B cell (primary cell): ENCODE measurements around the gene ST6GALNAC3. TPM values are rescaled to one million over a fixed set of nuclear protein-coding genes. Genes with fewer than 3 reads are reported as not detected.

ENCODE experiments used
- ATAC-seq: fragments of 200-7000 bp; cut with Tn5 transposase; one replicate; pipeline ENCODE4 v1.10.0; 2021; ENCODE audit warnings: low read depth, mild to moderate bottlenecking, moderate number of reproducible peaks, moderate library complexity
- CTCF ChIA-PET: fragments of 350-600 bp; sonication (Branson Sonifier 250); formaldehyde crosslinking; loops from one replicate; lab custom pipeline; 2021; ENCODE audit warnings: antibody characterized with exemption, inconsistent platforms; lab: Charles Lee
- POLR2A ChIA-PET: fragments of 350-600 bp; sonication (Branson Sonifier 250); formaldehyde crosslinking; loops from one replicate; lab custom pipeline; 2021; ENCODE audit warnings: antibody characterized with exemption; lab: Charles Lee
- DNase-seq: peaks from one replicate; pipeline ENCODE4 v3.0.0; 2013
- H2AFZ ChIP-seq: 2 replicates; pipeline ENCODE4 v1.6.1; 2012; ENCODE audit warnings: mild to moderate bottlenecking, low read depth, low read length; ENCODE audit not compliant: insufficient read depth, poor library complexity, severe bottlenecking
- H3K27ac ChIP-seq, 2 donors: 1 replicate in 1 of 2; 2 replicates in 1 of 2; pipeline ENCODE4 v1.5.1; 2012 to 2013; ENCODE audit warnings: low read length in 2 of 2, mild to moderate bottlenecking in 2 of 2, moderate library complexity in 1 of 2
- H3K27me3 ChIP-seq, 4 experiments: fragments of 200-600 bp in 1 of 4; sonication (generic) in 1 of 4; replicated peaks in 1 of 4; 1 replicate in 2 of 4; 2 replicates in 2 of 4; pipeline versions ENCODE4 v1.6.1 to v1.7.0; 2013 to 2016; ENCODE audit warnings: low read length in 3 of 4, mild to moderate bottlenecking in 2 of 4, mixed read lengths in 1 of 4, moderate library complexity in 1 of 4; ENCODE audit not compliant: insufficient read depth in 4 of 4, control insufficient read depth in 3 of 4; ENCODE audit errors: control extremely low read depth in 1 of 4
- H3K36me3 ChIP-seq, 2 experiments: replicated peaks in 1 of 2; 1 replicate in 1 of 2; 2 replicates in 1 of 2; pipeline versions ENCODE4 v1.6.1 to v1.7.1; 2013; ENCODE audit warnings: low read length in 1 of 2; ENCODE audit not compliant: insufficient read depth in 2 of 2, control insufficient read depth in 1 of 2; ENCODE audit errors: control extremely low read depth in 1 of 2, extremely low read depth in 1 of 2
- H3K4me1 ChIP-seq, 2 donors: fragments of 200-600 bp in 1 of 2; sonication (generic) in 1 of 2; 1 replicate in 1 of 2; 2 replicates in 1 of 2; pipeline versions ENCODE4 v1.5.1 to v1.6.1; 2013 to 2017; ENCODE audit warnings: low read length in 2 of 2; ENCODE audit not compliant: control insufficient read depth in 2 of 2, insufficient read depth in 2 of 2
- H3K4me2 ChIP-seq: replicated peaks from 2 replicates; pipeline ENCODE3; 2012; ENCODE audit warnings: mild to moderate bottlenecking, low read depth, low read length; ENCODE audit not compliant: poor library complexity, severe bottlenecking
- H3K4me3 ChIP-seq, 5 experiments: fragments of 200-600 bp in 1 of 5; sonication (generic) in 1 of 5; 1 replicate in 3 of 5; 2 replicates in 2 of 5; pipeline versions ENCODE4 v1.5.1 to v1.7.0; 2011 to 2016; ENCODE audit warnings: low read length in 4 of 5, mild to moderate bottlenecking in 4 of 5, low read depth in 2 of 5, control low read depth in 1 of 5, moderate library complexity in 1 of 5; ENCODE audit not compliant: insufficient read depth in 1 of 5; ENCODE audit errors: control extremely low read depth in 1 of 5, extremely low read depth in 1 of 5
- H3K79me2 ChIP-seq: fragments of 200-600 bp; sonication (generic); one replicate; pipeline ENCODE4 v1.6.0; 2016; ENCODE audit warnings: low read length; ENCODE audit not compliant: control insufficient read depth, insufficient read depth
- H3K9ac ChIP-seq: fragments of 200-600 bp; sonication (generic); 2 replicates; pipeline ENCODE4 v1.6.1; 2017; ENCODE audit warnings: mild to moderate bottlenecking, low read length, moderate library complexity
- H3K9me3 ChIP-seq, 3 donors: one replicate each; pipeline versions ENCODE4 v1.6.1 to v1.7.1; 2013; ENCODE audit warnings: low read length in 2 of 3; ENCODE audit not compliant: control insufficient read depth in 2 of 3, insufficient read depth in 1 of 3; ENCODE audit errors: control extremely low read depth in 1 of 3
- H4K20me1 ChIP-seq: 2 replicates; pipeline ENCODE4 v1.6.0; 2012; ENCODE audit warnings: mild to moderate bottlenecking, low read length; ENCODE audit not compliant: insufficient read depth, control insufficient read depth, poor library complexity, severe bottlenecking
- H3K27ac Mint-ChIP-seq: one replicate; pipeline ENCODE4 v1.8.0; 2021; ENCODE audit warnings: mixed read lengths
- H3K27me3 Mint-ChIP-seq: one replicate; pipeline ENCODE4 v1.8.0; 2021; ENCODE audit warnings: mixed read lengths
- H3K4me1 Mint-ChIP-seq: one replicate; pipeline ENCODE4 v1.8.0; 2021; ENCODE audit warnings: mixed read lengths
- H3K4me3 Mint-ChIP-seq: one replicate; pipeline ENCODE4 v1.8.0; 2021; ENCODE audit warnings: mixed read lengths
- H3K9me3 Mint-ChIP-seq: one replicate; pipeline ENCODE4 v1.8.0; 2022; ENCODE audit warnings: mixed read lengths; ENCODE audit not compliant: insufficient read depth
- CTCF ChIP-seq: fragments of 200-600 bp; IDR thresholded peaks from one replicate; pipeline ENCODE4 v1.8.0; 2022; ENCODE audit warnings: antibody characterized with exemption, mild to moderate bottlenecking
- EZH2 ChIP-seq: IDR thresholded peaks from 2 replicates; pipeline ENCODE4 v1.6.1; 2012; ENCODE audit warnings: borderline replicate concordance, low read depth, mild to moderate bottlenecking, moderate library complexity, low read length; ENCODE audit not compliant: insufficient read depth, poor library complexity, severe bottlenecking
- WGBS: methylation state at CpG from one replicate; pipeline ENCODE4 v1.1.5; 2013; ENCODE audit warnings: missing lambda C conversion rate; ENCODE audit not compliant: insufficient coverage; 5-methylcytosine and 5-hydroxymethylcytosine counted together
- intact Hi-C: fragments of 100-400 bp; cut with micrococcal nuclease; formaldehyde crosslinking; loops from one replicate; pipeline ENCODE4 v1.10.0; 2022
- polyA plus RNA-seq: library from polyadenylated mRNA; depleted of rRNA; stranded (reverse); fragments of >200 nt; gene quantifications from 2 replicates; pipeline ENCODE4 v1.2.3, GENCODE V29; 2012
- total RNA-seq, 2 donors: library from RNA; stranded (reverse); fragments of 120-200 nt in 1 of 2; gene quantifications; 1 replicate in 1 of 2; 2 replicates in 1 of 2; pipeline versions ENCODE4 v1.2.3 to v1.2.4, GENCODE V29; 2013 to 2022

Gene ST6GALNAC3
- total and polyA plus RNA-seq, 2 donors (not counting 1 experiment from before 2014, with no cell fraction given) = 3.0 to 17.3 TPM

- no peak overlapping the region for H3K27ac ChIP-seq
- H3K79me2 ChIP-seq = no peaks in the 10 kb centered on the region
- no peaks in the 10 kb centered on the region for H3K27me3 ChIP-seq
- no peak overlapping the region for H3K9ac ChIP-seq
- DNase-seq (no peak), ATAC-seq (no peak)
- H3K4me3 Mint-ChIP-seq = no peak overlapping the region
- no peaks in the 10 kb centered on the region for H3K27me3 Mint-ChIP-seq
- TF ChIP-seq EZH2 (no peak), CTCF (no peak)
- CTCF ChIA-PET = interaction anchor here (1.1 to 1.5 kb wide), 2 partner anchors 182 to 344 kb away, joined by 4 read pairs; no protein-coding TSS in a partner anchor
- intact Hi-C loops = no loop called here
- no peak overlapping the region for H3K4me2 ChIP-seq
- no peak overlapping the region for H3K4me3 ChIP-seq
- no peaks in the 10 kb centered on the region for H3K4me1 ChIP-seq
- H3K4me1 Mint-ChIP-seq = no peaks in the 10 kb centered on the region
- no peaks in the 10 kb centered on the region for H4K20me1 ChIP-seq
- no peaks in the 10 kb centered on the region for H3K9me3 ChIP-seq
- no peak overlapping the region for H3K27ac Mint-ChIP-seq
- no peaks in the 10 kb centered on the region for H3K36me3 ChIP-seq
- H3K9me3 Mint-ChIP-seq = no peaks in the 10 kb centered on the region
- H2AFZ ChIP-seq = no peak overlapping the region
- POLR2A ChIA-PET = no interaction called here
These were observed 261.3 kb downstream of the ST6GALNAC3 start for GRCh38 chr1:76335882-76336281.

- Histone ChIP-seq H3K27ac (no peak overlapping the region), H3K4me2 (no peak overlapping the region), H2AFZ (no peak overlapping the region), H3K4me3 (no peak overlapping the region), H3K36me3 (no peaks in the 10 kb centered on the region), H3K79me2 (no peaks in the 10 kb centered on the region), H3K9me3 (no peaks in the 10 kb centered on the region), H3K9ac (no peak overlapping the region), H3K4me1 (no peaks in the 10 kb centered on the region), H3K27me3 (no peaks in the 10 kb centered on the region), H4K20me1 (no peaks in the 10 kb centered on the region)
- intact Hi-C loops = no loop called here
- Mint-ChIP-seq H3K4me1 (no peaks in the 10 kb centered on the region), H3K27me3 (no peaks in the 10 kb centered on the region), H3K9me3 (no peaks in the 10 kb centered on the region), H3K4me3 (no peak overlapping the region), H3K27ac (no peak overlapping the region)
- ChIA-PET POLR2A (no interaction called here), CTCF (interaction anchor here (1.5 kb wide), 1 partner anchor 183 kb away, joined by 4 read pairs; no protein-coding TSS in a partner anchor)
- WGBS = 92% methylated on average over 8 of the region's 8 CpGs
- ATAC-seq (no peak), DNase-seq (no peak)
- TF ChIP-seq CTCF (no peak), EZH2 (no peak)
These were observed 262.4 kb downstream of the ST6GALNAC3 start for GRCh38 chr1:76336931-76337371.
